ENCODE measurements around the gene DPP6. TPM values are rescaled to one million over a fixed set of nuclear protein-coding genes. Genes with fewer than 3 reads are reported as not detected.
"Not testable (repeated sequence)": the region's sequence is repeated elsewhere in the genome, so short reads cannot be mapped to it uniquely, and the experiment has no call there.

Gene DPP6
- total RNA-seq, 1 experiment from 2014 or later = not detected

GRCh38 chr7:154095201-154095600 is 43.0 kb downstream of the DPP6 start:
- H3K4me3 ChIP-seq (ENCODE audit: low read length); H3K4me2 ChIP-seq (ENCODE audit: low read length); H3K4me1 ChIP-seq (ENCODE audit: insufficient read depth, low read length); intact Hi-C loops (cut with micrococcal nuclease); POLR2A ChIA-PET (ENCODE audit: unreplicated experiment); ATAC-seq; H3K9ac ChIP-seq (ENCODE audit: low read length); H4K20me1 ChIP-seq (ENCODE audit: low read length); DNase-seq; H3K27ac ChIP-seq (ENCODE audit: low read length); H3K9me3 ChIP-seq (ENCODE audit: low read length); CTCF ChIA-PET; H3K27me3 ChIP-seq (ENCODE audit: low read length); H2AFZ ChIP-seq (ENCODE audit: low read length); H3K9me2 ChIP-seq (replicated peaks; ENCODE audit: low read length); H3K36me3 ChIP-seq (ENCODE audit: low read depth, low read length); BruUV-seq (replicated peaks); H3F3A ChIP-seq (ENCODE audit: low read length, unreplicated experiment); H3K79me2 ChIP-seq (ENCODE audit: low read length): not testable (repeated sequence)

- H3K4me3 ChIP-seq (ENCODE audit: low read length); H3K4me2 ChIP-seq (ENCODE audit: low read length); intact Hi-C loops (cut with micrococcal nuclease); BruUV-seq (replicated peaks); ATAC-seq; CTCF ChIA-PET; H3K79me2 ChIP-seq (ENCODE audit: low read length); H3K27me3 ChIP-seq (ENCODE audit: low read length); H2AFZ ChIP-seq (ENCODE audit: low read length); H3K27ac ChIP-seq (ENCODE audit: low read length); DNase-seq; H3F3A ChIP-seq (ENCODE audit: low read length, unreplicated experiment); H4K20me1 ChIP-seq (ENCODE audit: low read length); H3K4me1 ChIP-seq (ENCODE audit: insufficient read depth, low read length); H3K9ac ChIP-seq (ENCODE audit: low read length); H3K36me3 ChIP-seq (ENCODE audit: low read depth, low read length); POLR2A ChIA-PET (ENCODE audit: unreplicated experiment); H3K9me2 ChIP-seq (replicated peaks; ENCODE audit: low read length); H3K9me3 ChIP-seq (ENCODE audit: low read length): not testable (repeated sequence)
Observed at GRCh38 chr7:154105063-154105462, 52.9 kb downstream of the DPP6 start.

- not testable (repeated sequence) for ATAC-seq
Observed at GRCh38 chr7:154109615-154110014, 57.4 kb downstream of the DPP6 start.

GRCh38 chr7:154113732-154114351 is 61.6 kb downstream of the DPP6 start:
- BruUV-seq (replicated peaks); H3K36me3 ChIP-seq (ENCODE audit: low read depth, low read length); DNase-seq; H2AFZ ChIP-seq (ENCODE audit: low read length); ATAC-seq; POLR2A ChIA-PET (ENCODE audit: unreplicated experiment); H3K4me2 ChIP-seq (ENCODE audit: low read length); H3K79me2 ChIP-seq (ENCODE audit: low read length); intact Hi-C loops (cut with micrococcal nuclease); H3K9ac ChIP-seq (ENCODE audit: low read length); H3K27me3 ChIP-seq (ENCODE audit: low read length); CTCF ChIA-PET; H3K9me2 ChIP-seq (replicated peaks; ENCODE audit: low read length); H3F3A ChIP-seq (ENCODE audit: low read length, unreplicated experiment); H3K4me1 ChIP-seq (ENCODE audit: insufficient read depth, low read length); H3K9me3 ChIP-seq (ENCODE audit: low read length); H4K20me1 ChIP-seq (ENCODE audit: low read length); H3K27ac ChIP-seq (ENCODE audit: low read length); H3K4me3 ChIP-seq (ENCODE audit: low read length): not testable (repeated sequence)

More at GRCh38 chr7:154109615-154110014, 57.4 kb downstream of the DPP6 start:
- DNase-seq; POLR2A ChIA-PET (ENCODE audit: unreplicated experiment); intact Hi-C loops (cut with micrococcal nuclease); H3K36me3 ChIP-seq (ENCODE audit: low read depth, low read length); H3K9ac ChIP-seq (ENCODE audit: low read length); H4K20me1 ChIP-seq (ENCODE audit: low read length); H3K4me1 ChIP-seq (ENCODE audit: insufficient read depth, low read length); H3K9me2 ChIP-seq (replicated peaks; ENCODE audit: low read length); BruUV-seq (replicated peaks); H3K9me3 ChIP-seq (ENCODE audit: low read length); H3K4me3 ChIP-seq (ENCODE audit: low read length); H3K4me2 ChIP-seq (ENCODE audit: low read length); H3K27me3 ChIP-seq (ENCODE audit: low read length); H2AFZ ChIP-seq (ENCODE audit: low read length); H3K27ac ChIP-seq (ENCODE audit: low read length); H3F3A ChIP-seq (ENCODE audit: low read length, unreplicated experiment); H3K79me2 ChIP-seq (ENCODE audit: low read length); CTCF ChIA-PET: not testable (repeated sequence)

- H3F3A ChIP-seq (ENCODE audit: low read length, unreplicated experiment); intact Hi-C loops (cut with micrococcal nuclease); H3K4me1 ChIP-seq (ENCODE audit: insufficient read depth, low read length); ATAC-seq; H3K4me2 ChIP-seq (ENCODE audit: low read length); H3K9me3 ChIP-seq (ENCODE audit: low read length); H3K36me3 ChIP-seq (ENCODE audit: low read depth, low read length); H3K9ac ChIP-seq (ENCODE audit: low read length); H4K20me1 ChIP-seq (ENCODE audit: low read length); H3K9me2 ChIP-seq (replicated peaks; ENCODE audit: low read length); CTCF ChIA-PET; H3K4me3 ChIP-seq (ENCODE audit: low read length); DNase-seq; POLR2A ChIA-PET (ENCODE audit: unreplicated experiment); BruUV-seq (replicated peaks); H3K27me3 ChIP-seq (ENCODE audit: low read length); H3K27ac ChIP-seq (ENCODE audit: low read length); H2AFZ ChIP-seq (ENCODE audit: low read length); H3K79me2 ChIP-seq (ENCODE audit: low read length): not testable (repeated sequence)
Observed at GRCh38 chr7:154117411-154118390, 65.5 kb downstream of the DPP6 start.

GRCh38 chr7:154120825-154121224 is 68.6 kb downstream of the DPP6 start:
- H3K4me1 ChIP-seq (ENCODE audit: insufficient read depth, low read length); H2AFZ ChIP-seq (ENCODE audit: low read length); POLR2A ChIA-PET (ENCODE audit: unreplicated experiment): not testable (repeated sequence)

More at GRCh38 chr7:154120825-154121224, 68.6 kb downstream of the DPP6 start:
- DNase-seq; CTCF ChIA-PET; H3F3A ChIP-seq (ENCODE audit: low read length, unreplicated experiment); intact Hi-C loops (cut with micrococcal nuclease); ATAC-seq; H3K9me3 ChIP-seq (ENCODE audit: low read length); BruUV-seq (replicated peaks); H3K27ac ChIP-seq (ENCODE audit: low read length); H3K9me2 ChIP-seq (replicated peaks; ENCODE audit: low read length); H3K4me3 ChIP-seq (ENCODE audit: low read length); H4K20me1 ChIP-seq (ENCODE audit: low read length); H3K79me2 ChIP-seq (ENCODE audit: low read length); H3K4me2 ChIP-seq (ENCODE audit: low read length); H3K36me3 ChIP-seq (ENCODE audit: low read depth, low read length); H3K27me3 ChIP-seq (ENCODE audit: low read length); H3K9ac ChIP-seq (ENCODE audit: low read length): not testable (repeated sequence)
